ENCODE results near the gene AURKB.
A peak's percentile ranks its signal among the peaks of the same experiment; 100 is the strongest.

Gene AURKB

GRCh38 chr17:8244768-8245167 lies 34.4 kb upstream of the AURKB start:
- H3K9me3 ChIP-seq (ENCODE audit: control insufficient read depth, insufficient read depth, low read length): no peaks in the 10 kb centered on the region
- H3K27me3 ChIP-seq (ENCODE audit: control insufficient read depth, insufficient read depth, low read length): no peaks in the 10 kb centered on the region
- H3K36me3 ChIP-seq (ENCODE audit: control insufficient read depth, insufficient read depth, low read length): peaks cover 17% of the 10 kb centered on the region

GRCh38 chr17:8243827-8244226 lies 33.5 kb upstream of the AURKB start:
- H3K36me3 ChIP-seq (ENCODE audit: control insufficient read depth, insufficient read depth, low read length): peaks cover 25% of the 10 kb centered on the region
- H3K27ac ChIP-seq (ENCODE audit: low read depth, low read length): no peak overlapping the region
- H3K9ac ChIP-seq (ENCODE audit: low read depth, low read length): no peak overlapping the region
- H3K9me3 ChIP-seq (ENCODE audit: control insufficient read depth, insufficient read depth, low read length): no peaks in the 10 kb centered on the region
- H3K4me1 ChIP-seq (ENCODE audit: control insufficient read depth, insufficient read depth, low read length): no peaks in the 10 kb centered on the region
- H3K27me3 ChIP-seq (ENCODE audit: control insufficient read depth, insufficient read depth, low read length): no peaks in the 10 kb centered on the region
- no peak overlapping the region for H3K4me3 ChIP-seq (ENCODE audit: low read depth, low read length)

More at GRCh38 chr17:8244768-8245167, 34.4 kb upstream of the AURKB start:
- Histone ChIP-seq H3K4me1 (ENCODE audit: control insufficient read depth, insufficient read depth, low read length) (no peaks in the 10 kb centered on the region), H3K9ac (ENCODE audit: low read depth, low read length) (no peak overlapping the region), H3K4me3 (ENCODE audit: low read depth, low read length) (no peak overlapping the region), H3K27ac (ENCODE audit: low read depth, low read length) (no peak overlapping the region)

- Histone ChIP-seq H3K4me3 (ENCODE audit: low read depth, low read length) (no peak overlapping the region), H3K27me3 (ENCODE audit: control insufficient read depth, insufficient read depth, low read length) (no peaks in the 10 kb centered on the region), H3K36me3 (ENCODE audit: control insufficient read depth, insufficient read depth, low read length) (peaks cover 78% of the 10 kb centered on the region), H3K9ac (ENCODE audit: low read depth, low read length) (no peak overlapping the region), H3K9me3 (ENCODE audit: control insufficient read depth, insufficient read depth, low read length) (no peaks in the 10 kb centered on the region), H3K4me1 (ENCODE audit: control insufficient read depth, insufficient read depth, low read length) (no peaks in the 10 kb centered on the region), H3K27ac (ENCODE audit: low read depth, low read length) (no peak overlapping the region)
Measured at GRCh38 chr17:8237886-8238285, 27.5 kb upstream of the AURKB start.

GRCh38 chr17:8237175-8237574 lies 26.8 kb upstream of the AURKB start:
- no peak overlapping the region for H3K9ac ChIP-seq (ENCODE audit: low read depth, low read length)
- no peak overlapping the region for H3K27ac ChIP-seq (ENCODE audit: low read depth, low read length)
- no peak overlapping the region for H3K4me3 ChIP-seq (ENCODE audit: low read depth, low read length)
- peaks cover 82% of the 10 kb centered on the region for H3K36me3 ChIP-seq (ENCODE audit: control insufficient read depth, insufficient read depth, low read length)
- no peaks in the 10 kb centered on the region for H3K4me1 ChIP-seq (ENCODE audit: control insufficient read depth, insufficient read depth, low read length)
- H3K9me3 ChIP-seq (ENCODE audit: control insufficient read depth, insufficient read depth, low read length): no peaks in the 10 kb centered on the region
- no peaks in the 10 kb centered on the region for H3K27me3 ChIP-seq (ENCODE audit: control insufficient read depth, insufficient read depth, low read length)

- no peaks in the 10 kb centered on the region for H3K9me3 ChIP-seq (ENCODE audit: control insufficient read depth, insufficient read depth, low read length)
- H3K9ac ChIP-seq (ENCODE audit: low read depth, low read length): no peak overlapping the region
- H3K4me3 ChIP-seq (ENCODE audit: low read depth, low read length): no peak overlapping the region
- no peaks in the 10 kb centered on the region for H3K4me1 ChIP-seq (ENCODE audit: control insufficient read depth, insufficient read depth, low read length)
- H3K27me3 ChIP-seq (ENCODE audit: control insufficient read depth, insufficient read depth, low read length): no peaks in the 10 kb centered on the region
- no peak overlapping the region for H3K27ac ChIP-seq (ENCODE audit: low read depth, low read length)
- H3K36me3 ChIP-seq (ENCODE audit: control insufficient read depth, insufficient read depth, low read length): peaks cover 93% of the 10 kb centered on the region
Measured at GRCh38 chr17:8235676-8236075, 25.3 kb upstream of the AURKB start.

GRCh38 chr17:8234361-8235270 lies 24.2 kb upstream of the AURKB start:
- H3K9me3 ChIP-seq (ENCODE audit: control insufficient read depth, insufficient read depth, low read length): no peaks in the 10 kb centered on the region
- no peak overlapping the region for H3K9ac ChIP-seq (ENCODE audit: low read depth, low read length)
- H3K27ac ChIP-seq (ENCODE audit: low read depth, low read length): no peak overlapping the region
- H3K36me3 ChIP-seq (ENCODE audit: control insufficient read depth, insufficient read depth, low read length): peaks cover 97% of the 10 kb centered on the region
- no peaks in the 10 kb centered on the region for H3K4me1 ChIP-seq (ENCODE audit: control insufficient read depth, insufficient read depth, low read length)
- H3K4me3 ChIP-seq (ENCODE audit: low read depth, low read length): no peak overlapping the region
- H3K27me3 ChIP-seq (ENCODE audit: control insufficient read depth, insufficient read depth, low read length): no peaks in the 10 kb centered on the region

GRCh38 chr17:8231701-8232100 lies 21.3 kb upstream of the AURKB start:
- no peak overlapping the region for H3K27ac ChIP-seq (ENCODE audit: low read depth, low read length)
- no peak overlapping the region for H3K4me3 ChIP-seq (ENCODE audit: low read depth, low read length)
- H3K9ac ChIP-seq (ENCODE audit: low read depth, low read length): no peak overlapping the region
- H3K9me3 ChIP-seq (ENCODE audit: control insufficient read depth, insufficient read depth, low read length): no peaks in the 10 kb centered on the region
- H3K4me1 ChIP-seq (ENCODE audit: control insufficient read depth, insufficient read depth, low read length): 0 out of 2 replicates have a peak, but pooled peaks cover 6% of the 10 kb centered on the region
- peaks cover 98% of the 10 kb centered on the region for H3K36me3 ChIP-seq (ENCODE audit: control insufficient read depth, insufficient read depth, low read length)
- H3K27me3 ChIP-seq (ENCODE audit: control insufficient read depth, insufficient read depth, low read length): no peaks in the 10 kb centered on the region

- Histone ChIP-seq H3K4me3 (ENCODE audit: low read depth, low read length) (peak overlapping the region; percentile 75), H3K27ac (ENCODE audit: low read depth, low read length) (peak overlapping the region; percentile 31), H3K9me3 (ENCODE audit: control insufficient read depth, insufficient read depth, low read length) (no peaks in the 10 kb centered on the region)
Measured at GRCh38 chr17:8227238-8227581, 16.8 kb upstream of the AURKB start.

GRCh38 chr17:8226536-8227237 lies 16.3 kb upstream of the AURKB start:
- peak overlapping the region; percentile 74 for H3K9ac ChIP-seq (ENCODE audit: low read depth, low read length)
- H3K4me3 ChIP-seq (ENCODE audit: low read depth, low read length): peak overlapping the region; percentile 75
- H3K36me3 ChIP-seq (ENCODE audit: control insufficient read depth, insufficient read depth, low read length): peaks cover 47% of the 10 kb centered on the region
- H3K4me1 ChIP-seq (ENCODE audit: control insufficient read depth, insufficient read depth, low read length): peaks cover 11% of the 10 kb centered on the region; the same call in 1 of the 2 replicates
- no peaks in the 10 kb centered on the region for H3K27me3 ChIP-seq (ENCODE audit: control insufficient read depth, insufficient read depth, low read length)
- H3K9me3 ChIP-seq (ENCODE audit: control insufficient read depth, insufficient read depth, low read length): no peaks in the 10 kb centered on the region
- H3K27ac ChIP-seq (ENCODE audit: low read depth, low read length): peak overlapping the region; percentile 86

More at GRCh38 chr17:8227238-8227581, 16.8 kb upstream of the AURKB start:
- Histone ChIP-seq H3K36me3 (ENCODE audit: control insufficient read depth, insufficient read depth, low read length) (peaks cover 53% of the 10 kb centered on the region), H3K4me1 (ENCODE audit: control insufficient read depth, insufficient read depth, low read length) (peaks cover 11% of the 10 kb centered on the region; the same call in 1 of the 2 replicates), H3K9ac (ENCODE audit: low read depth, low read length) (no peak overlapping the region), H3K27me3 (ENCODE audit: control insufficient read depth, insufficient read depth, low read length) (no peaks in the 10 kb centered on the region)

GRCh38 chr17:8225813-8226535 lies 15.6 kb upstream of the AURKB start:
- H3K4me1 ChIP-seq (ENCODE audit: control insufficient read depth, insufficient read depth, low read length): peaks cover 11% of the 10 kb centered on the region; the same call in 1 of the 2 replicates
- H3K9me3 ChIP-seq (ENCODE audit: control insufficient read depth, insufficient read depth, low read length): no peaks in the 10 kb centered on the region
- peak overlapping the region; percentile 74 for H3K9ac ChIP-seq (ENCODE audit: low read depth, low read length)
- H3K36me3 ChIP-seq (ENCODE audit: control insufficient read depth, insufficient read depth, low read length): peaks cover 40% of the 10 kb centered on the region
- peak overlapping the region; percentile 86 for H3K27ac ChIP-seq (ENCODE audit: low read depth, low read length)
- peak overlapping the region; percentile 75 for H3K4me3 ChIP-seq (ENCODE audit: low read depth, low read length)
- no peaks in the 10 kb centered on the region for H3K27me3 ChIP-seq (ENCODE audit: control insufficient read depth, insufficient read depth, low read length)
